K562 (cell line): ENCODE data around the gene GYS1. TPM values are rescaled to one million over a fixed set of nuclear protein-coding genes. Genes with fewer than 3 reads are reported as not detected.

ENCODE experiments used
- ATF6 ChIP-seq: sonication (generic); formaldehyde crosslinking; IDR thresholded peaks from 2 replicates; pipeline ENCODE4 v1.4.0; 2020; ENCODE audit warnings: mild to moderate bottlenecking, missing genetic modification reagents
- CC2D1A ChIP-seq: fragments of 450-650 bp; IDR thresholded peaks from 2 replicates; pipeline ENCODE4 v1.6.1; 2017; ENCODE audit warnings: mild to moderate bottlenecking
- CHCHD3 ChIP-seq: fragments of 250-450 bp; sonication (Bioruptor Pico); IDR thresholded peaks from 2 replicates; pipeline ENCODE4 v2.1.2; 2022; ENCODE audit warnings: mild to moderate bottlenecking
- ESRRB ChIP-seq: fragments of 250-450 bp; sonication (Bioruptor Pico); IDR thresholded peaks from 2 replicates; pipeline ENCODE4 v1.5.0; 2020; ENCODE audit warnings: mild to moderate bottlenecking, moderate library complexity, borderline replicate concordance
- FOXK2 ChIP-seq, 2 experiments: fragments of 450-650 bp; IDR thresholded peaks in 1 of 2; conservative IDR thresholded peaks in 1 of 2; 2 replicates each; pipeline ENCODE4 v1.6.1; 2016; ENCODE audit warnings: low read depth in 2 of 2, mild to moderate bottlenecking in 1 of 2
- FOXO4 ChIP-seq: fragments of 450-650 bp; formaldehyde crosslinking; IDR thresholded peaks from 2 replicates; pipeline ENCODE4 v1.4.0; 2020; ENCODE audit warnings: mild to moderate bottlenecking, moderate library complexity
- HIVEP1 ChIP-seq: fragments of 250-450 bp; sonication (Bioruptor Pico); IDR thresholded peaks from 2 replicates; pipeline ENCODE4 v1.4.0; 2020; ENCODE audit warnings: mild to moderate bottlenecking
- ILF3 ChIP-seq: fragments of 450-650 bp; IDR thresholded peaks from 2 replicates; pipeline ENCODE4 v1.6.1; 2018; ENCODE audit warnings: antibody characterized with exemption, mild to moderate bottlenecking, moderate library complexity, borderline replicate concordance
- MLLT1 ChIP-seq, 2 experiments: fragments of 450-650 bp; IDR thresholded peaks; 2 replicates each; pipeline ENCODE4 v1.6.1; 2016
- POU5F1 ChIP-seq: fragments of 150-350 bp; IDR thresholded peaks from 2 replicates; pipeline ENCODE4 v1.6.1; 2014; ENCODE audit warnings: borderline replicate concordance, low read length, low read depth, mild to moderate bottlenecking; ENCODE audit not compliant: partially characterized antibody
- RNF219 ChIP-seq: fragments of 250-450 bp; sonication (Bioruptor Pico); IDR thresholded peaks from 2 replicates; pipeline ENCODE4 v1.5.0; 2022; ENCODE audit warnings: mild to moderate bottlenecking
- SMAD4 ChIP-seq: fragments of 250-450 bp; sonication (Bioruptor Pico); conservative IDR thresholded peaks from 2 replicates; pipeline ENCODE4 v1.8.0; 2021; ENCODE audit warnings: inconsistent platforms, mild to moderate bottlenecking, moderate library complexity
- TAF15 ChIP-seq: fragments of 200-400 bp; formaldehyde crosslinking; IDR thresholded peaks from 2 replicates; pipeline ENCODE4 v1.6.1; 2017; ENCODE audit warnings: mild to moderate bottlenecking, low read depth, low read length, moderate library complexity
- TBL1XR1 ChIP-seq, 2 experiments: IDR thresholded peaks; 2 replicates each; pipeline ENCODE4 v1.6.1; 2012; ENCODE audit warnings: improper control_type of control experiment in 2 of 2, low read length in 2 of 2, mild to moderate bottlenecking in 1 of 2
- TOE1 ChIP-seq, 2 experiments: fragments of 450-650 bp in 1 of 2; sonication (generic) in 1 of 2; formaldehyde crosslinking in 1 of 2; IDR thresholded peaks; 2 replicates each; pipeline versions ENCODE4 v1.7.1 to v1.8.0; 2016 to 2022; ENCODE audit warnings: borderline replicate concordance in 2 of 2, mild to moderate bottlenecking in 2 of 2, antibody characterized with exemption in 1 of 2, inconsistent platforms in 1 of 2, low read depth in 1 of 2, missing genetic modification reagents in 1 of 2, moderate library complexity in 1 of 2
- ZFX ChIP-seq: sonication (generic); formaldehyde crosslinking; IDR thresholded peaks from 2 replicates; pipeline ENCODE4 v1.8.0; 2022; ENCODE audit warnings: mild to moderate bottlenecking, missing genetic modification reagents, moderate library complexity
- ZNF445 ChIP-seq: fragments of 250-450 bp; sonication (Bioruptor Pico); IDR thresholded peaks from 2 replicates; pipeline ENCODE4 v1.4.0; 2020; ENCODE audit warnings: low read depth, mild to moderate bottlenecking, moderate library complexity
- ZSCAN29 ChIP-seq: fragments of 450-650 bp; IDR thresholded peaks from 2 replicates; pipeline ENCODE4 v1.6.1; 2017
- polyA plus RNA-seq, 8 experiments: library from polyadenylated mRNA; depleted of rRNA in 4 of 8; stranded (reverse) in 5 of 8; unstranded in 3 of 8; fragments of >200 nt; fragmentation: Nextera tagmentation in 2 of 8; fragmentation: Illumina TruSeq in 1 of 8; extraction: Ambion mirVana in 2 of 8; extraction: Trizol in 1 of 8; gene quantifications; 2 replicates each; pipeline versions ENCODE4 v1.2.1 to v1.2.3, GENCODE V29; 2011 to 2014; ENCODE audit warnings: inconsistent platforms in 1 of 8, missing spikeins in 1 of 8
- total RNA-seq, 7 experiments: library from RNA; depleted of rRNA in 6 of 7; stranded (reverse); fragments of >200 nt in 6 of 7; fragmentation: Illumina TruSeq in 2 of 7; extraction: Trizol in 2 of 7; gene quantifications; 2 replicates each; pipeline versions ENCODE4 v1.2.1 to v1.2.3, GENCODE V29; 2011 to 2021; ENCODE audit warnings: low replicate concordance in 1 of 7

Gene GYS1
- total and polyA plus RNA-seq, 9 of the 15 experiments (the other 6 are each of a cell fraction or from before 2014, with no cell fraction given), result 1.9 to 31.1 (median 15.2) TPM

- TF ChIP-seq MLLT1 (IDR thresholded peaks at IDR 0.05) (peak; percentile 98), SMAD4 (no peak; the same call in 1 of the 2 replicates), ZNF445 (CRISPR knock-in tag) (no peak), CC2D1A (peak; percentile 67), ILF3 (peak; percentile 75; the same call in 1 of the 2 replicates), CHCHD3 (no peak), ZFX (CRISPR knock-in tag) (peak; percentile 61), RNF219 (no peak), HIVEP1 (CRISPR knock-in tag) (no peak), TBL1XR1 (IDR thresholded peaks at IDR 0.05; ENCODE audit: low read length in 2 of 2) (0 out of 4 replicates have a peak, but pooled peaks of 1 of the 2 experiments have one; percentile 57), TAF15 (0 out of 2 replicates have a peak, but pooled peaks have one; percentile 17), FOXO4 (no peak), FOXK2 (conservative IDR thresholded peaks at IDR 0.05 in 1 of 2, IDR thresholded peaks at IDR 0.05 in 1 of 2; ENCODE audit: low read depth in 2 of 2) (peak; percentile 87 to 90; a peak in 3 of 4 replicates), POU5F1 (no peak), ZSCAN29 (0 out of 2 replicates have a peak, but pooled peaks have one; percentile 18), ESRRB (CRISPR knock-in tag) (no peak), ATF6 (CRISPR knock-in tag) (peak; percentile 88), TOE1 (IDR thresholded peaks at IDR 0.05; ENCODE audit: borderline replicate concordance) (peak; percentile 75; the same call in 1 of the 2 replicates), TOE1 (CRISPR knock-in tag; IDR thresholded peaks at IDR 0.05; ENCODE audit: borderline replicate concordance, low read depth) (peak; percentile 78; the same call in 1 of the 2 replicates)
Observed at GRCh38 chr19:48965040-48965805, 27.9 kb downstream of the GYS1 start, which contains the start of gene FTL (continued).
